Immature natural killer cell (primary cell): ENCODE results near the gene CEBPA. TPM values are rescaled to one million over a fixed set of nuclear protein-coding genes. Genes with fewer than 3 reads are reported as not detected.

Experiments used
- DNase-seq, 3 donors: peaks; one replicate each; pipeline ENCODE4 v3.0.0; 2022; ENCODE audit warnings: mixed read lengths in 1 of 3
- H3K27ac Mint-ChIP-seq, 6 donors: one replicate each; pipeline ENCODE4 v1.8.0; 2020; ENCODE audit warnings: mixed read lengths in 6 of 6, mild to moderate bottlenecking in 5 of 6, inconsistent platforms in 4 of 6, moderate library complexity in 3 of 6
- H3K27me3 Mint-ChIP-seq, 3 donors: one replicate each; pipeline ENCODE4 v1.8.0; 2020 to 2021; ENCODE audit warnings: low read depth in 3 of 3, mild to moderate bottlenecking in 3 of 3, mixed read lengths in 3 of 3, moderate library complexity in 3 of 3, inconsistent platforms in 1 of 3
- H3K36me3 Mint-ChIP-seq, 3 donors: one replicate each; pipeline ENCODE4 v1.8.0; 2020; ENCODE audit warnings: mixed read lengths in 3 of 3, inconsistent platforms in 2 of 3, mild to moderate bottlenecking in 2 of 3
- H3K4me1 Mint-ChIP-seq, 2 donors: one replicate each; pipeline ENCODE4 v1.8.0; 2020; ENCODE audit warnings: inconsistent platforms in 2 of 2, mild to moderate bottlenecking in 2 of 2, mixed read lengths in 2 of 2, moderate library complexity in 1 of 2
- H3K4me3 Mint-ChIP-seq, 5 donors: one replicate each; pipeline ENCODE4 v1.8.0; 2020; ENCODE audit warnings: mild to moderate bottlenecking in 5 of 5, mixed read lengths in 5 of 5, inconsistent platforms in 3 of 5, moderate library complexity in 3 of 5
- H3K9me3 Mint-ChIP-seq, 6 donors: one replicate each; pipeline ENCODE4 v1.8.0; 2020; ENCODE audit warnings: mild to moderate bottlenecking in 6 of 6, mixed read lengths in 6 of 6, inconsistent platforms in 4 of 6, moderate library complexity in 3 of 6
- polyA plus RNA-seq, 3 donors: library from polyadenylated mRNA; unstranded; fragments of 300-500 nt; fragmentation: Illumina TruSeq; gene quantifications; one replicate each; pipeline ENCODE4 v1.2.3, GENCODE V29; 2021

Gene CEBPA
- polyA plus RNA-seq, 3 donors from 2014 or later: 2.7 to 5.3 (median 3.9) TPM

DNA sequence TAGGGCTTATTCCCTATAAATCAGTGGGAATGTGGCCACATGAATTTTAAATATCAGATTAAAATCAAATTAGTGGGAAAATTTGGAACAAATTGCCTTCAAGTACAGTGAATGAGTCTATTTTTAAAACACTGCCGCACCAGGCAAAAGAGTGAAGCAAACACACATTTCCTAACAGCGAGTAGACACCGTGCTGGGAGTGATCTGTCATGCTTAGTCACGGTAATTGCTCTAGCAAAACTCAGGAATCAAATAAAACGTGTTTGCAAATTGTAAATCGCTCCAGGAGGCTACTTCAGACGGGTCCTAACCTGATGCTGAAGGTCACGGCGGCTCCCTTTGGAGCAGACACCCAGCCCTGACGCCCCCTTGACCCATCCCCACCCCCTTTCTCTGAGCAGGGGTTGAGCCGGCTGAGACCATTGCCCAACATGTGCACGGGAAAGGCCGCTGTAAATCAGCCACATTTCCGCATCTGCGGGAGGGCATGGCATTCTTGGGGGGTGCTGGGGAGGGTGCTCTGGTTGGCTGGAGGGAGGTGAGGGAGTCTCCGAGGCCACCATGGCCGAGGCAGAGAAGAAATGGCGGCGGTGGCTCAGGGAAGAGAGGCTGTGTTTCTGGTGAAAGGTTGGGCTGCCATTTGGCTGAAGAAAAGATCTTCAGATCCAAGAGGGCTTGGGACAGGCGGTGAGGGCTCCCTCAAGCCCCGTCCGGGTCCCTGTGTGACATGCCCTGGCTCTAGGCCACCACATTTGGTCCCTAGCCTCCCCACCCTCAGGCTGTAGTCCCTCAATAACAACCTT is 8.9 kb downstream of the CEBPA start:
- H3K4me1 Mint-ChIP-seq: no peaks in the 10 kb centered on the region
- no peak for DNase-seq
- H3K4me3 Mint-ChIP-seq: no peak overlapping the region
- H3K9me3 Mint-ChIP-seq: peaks cover 5 to 9% (median 6%) of the 10 kb centered on the region in 6 donors
- H3K27ac Mint-ChIP-seq: no peak overlapping the region
- peaks cover 7% of the 10 kb centered on the region in 3 donors for H3K36me3 Mint-ChIP-seq
- H3K27me3 Mint-ChIP-seq: peaks cover 0 to 9% (median 0%) of the 10 kb centered on the region in 3 donors

DNA sequence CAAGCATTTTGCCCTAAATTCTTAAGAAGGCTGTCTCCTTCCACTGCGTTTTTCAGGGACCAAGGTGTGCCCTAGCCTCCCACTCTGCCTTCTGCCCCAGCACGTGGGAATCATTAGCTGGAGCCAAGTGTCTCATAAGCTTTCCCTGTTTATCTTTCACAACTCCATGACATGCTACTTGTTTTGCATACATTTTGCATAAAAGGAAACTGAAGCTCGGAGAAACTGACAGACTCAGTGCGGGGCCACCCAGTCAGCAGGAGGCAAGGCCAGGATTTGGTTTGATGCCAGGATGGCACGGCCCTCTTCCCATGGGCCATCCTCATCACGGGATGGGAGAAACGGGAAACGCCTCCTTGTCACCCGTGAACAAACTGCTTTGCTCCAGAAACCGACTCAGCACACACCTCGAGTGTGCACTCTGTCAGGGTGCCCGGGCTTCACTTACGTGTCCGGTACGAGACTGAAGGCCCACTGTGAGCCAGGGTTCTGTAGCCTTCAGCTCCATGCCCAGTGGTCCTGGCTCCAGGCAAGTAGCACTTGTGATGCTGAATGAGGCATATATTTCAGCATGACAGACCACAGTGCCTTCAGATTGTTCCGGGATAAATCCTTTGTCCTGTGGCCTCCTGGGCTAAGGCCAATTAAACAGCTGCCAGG is 9.6 kb downstream of the CEBPA start:
- Mint-ChIP-seq H3K27me3 (peaks cover 0 to 9% (median 0%) of the 10 kb centered on the region in 3 donors), H3K4me3 (no peak overlapping the region), H3K27ac (no peak overlapping the region), H3K4me1 (peaks cover 5 to 6% of the 10 kb centered on the region in 2 donors), H3K9me3 (peaks cover 5 to 14% (median 8%) of the 10 kb centered on the region in 6 donors), H3K36me3 (peaks cover 7 to 8% (median 7%) of the 10 kb centered on the region in 3 donors)
- DNase-seq: no peak

DNA sequence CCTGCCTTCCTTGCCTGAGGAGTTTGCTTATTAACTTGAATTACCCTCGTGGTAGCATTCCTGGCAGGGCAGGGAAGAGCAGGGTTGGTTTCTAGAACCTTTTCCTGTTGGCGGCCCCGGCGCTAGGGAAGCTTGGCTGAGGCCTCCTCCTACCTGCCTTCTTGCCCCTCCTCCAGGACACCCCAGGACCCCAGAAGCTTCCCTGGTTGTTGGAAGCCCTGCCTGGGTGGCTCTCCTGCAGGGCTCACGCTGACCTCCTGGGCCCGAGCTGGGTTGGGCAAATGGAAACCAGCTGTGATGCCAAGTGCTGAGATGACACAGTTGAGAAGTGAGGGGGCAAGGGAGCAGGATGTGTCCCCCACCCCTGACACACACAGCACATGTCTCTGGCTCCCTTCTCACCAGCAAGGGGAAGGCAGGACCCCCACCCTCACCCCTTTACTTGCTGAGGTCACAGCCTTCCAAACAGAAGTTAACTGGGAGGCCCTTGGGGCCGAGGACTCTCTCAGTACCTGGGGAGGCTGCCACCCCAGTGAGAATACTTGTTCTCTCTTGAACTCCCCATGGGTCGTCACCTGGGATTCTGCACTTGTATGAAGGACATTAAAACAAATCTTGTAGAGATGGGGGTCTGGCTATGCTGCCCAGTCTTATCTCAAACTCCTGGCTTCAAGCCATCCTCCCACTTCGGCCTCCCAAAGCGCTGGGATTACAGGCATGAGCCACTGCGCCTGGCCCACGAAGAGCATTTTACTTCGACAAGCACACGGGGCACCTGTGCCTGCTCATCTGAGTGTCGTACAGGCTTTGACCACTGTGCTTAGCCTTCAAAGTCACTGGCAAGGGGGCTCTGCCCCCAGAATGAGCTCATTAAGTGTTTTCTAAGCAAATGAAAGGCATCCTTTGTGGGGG is 10.5 kb downstream of the CEBPA start:
- peaks cover 7 to 8% (median 7%) of the 10 kb centered on the region in 3 donors for H3K36me3 Mint-ChIP-seq
- H3K9me3 Mint-ChIP-seq: peaks cover 6 to 15% (median 8%) of the 10 kb centered on the region in 6 donors
- H3K27ac Mint-ChIP-seq: no peak overlapping the region
- H3K27me3 Mint-ChIP-seq: peaks cover 0 to 11% (median 0%) of the 10 kb centered on the region in 3 donors
- no peak overlapping the region for H3K4me3 Mint-ChIP-seq
- no peak for DNase-seq
- H3K4me1 Mint-ChIP-seq: peaks cover 13 to 14% of the 10 kb centered on the region in 2 donors

DNA sequence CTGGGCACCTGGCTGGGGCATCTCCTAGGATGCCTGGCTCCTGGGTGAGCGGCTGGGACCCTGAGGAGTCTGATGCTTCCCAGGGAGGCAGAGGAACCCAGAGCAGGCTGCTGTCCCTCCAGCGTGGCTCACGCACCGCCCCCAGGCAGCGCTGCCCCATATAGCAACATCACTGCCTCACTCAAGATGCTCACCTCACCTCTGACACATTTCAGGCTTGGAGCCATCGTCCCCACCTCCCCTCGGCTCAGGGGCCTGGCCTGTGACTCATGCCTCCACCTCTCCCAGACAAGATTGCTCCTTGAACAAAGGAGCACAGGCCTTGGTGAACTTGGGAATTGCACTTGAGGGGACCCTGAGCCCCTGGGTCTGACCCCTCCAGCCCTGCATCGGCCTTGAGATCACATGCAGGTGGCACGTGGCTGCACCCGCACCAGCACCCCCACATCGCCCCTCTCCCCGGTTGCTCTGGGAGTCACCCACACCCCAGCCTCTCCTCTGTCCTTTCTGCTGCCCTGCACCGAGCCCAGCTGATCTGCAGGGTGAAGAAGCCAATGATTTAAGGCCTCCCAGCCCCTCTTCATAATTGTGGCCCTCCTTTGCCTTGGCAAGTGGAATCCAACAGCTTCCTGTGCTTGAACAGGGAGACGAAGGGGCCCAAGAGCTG is 11.2 kb downstream of the CEBPA start:
- H3K9me3 Mint-ChIP-seq: peaks cover 6 to 15% (median 8%) of the 10 kb centered on the region in 6 donors
- peaks cover 21 to 22% of the 10 kb centered on the region in 2 donors for H3K4me1 Mint-ChIP-seq
- H3K36me3 Mint-ChIP-seq: peaks cover 7 to 8% (median 7%) of the 10 kb centered on the region in 3 donors
- H3K27me3 Mint-ChIP-seq: peaks cover 0 to 10% (median 0%) of the 10 kb centered on the region in 3 donors
- no peak overlapping the region for H3K4me3 Mint-ChIP-seq
- DNase-seq: no peak
- no peak overlapping the region for H3K27ac Mint-ChIP-seq

DNA sequence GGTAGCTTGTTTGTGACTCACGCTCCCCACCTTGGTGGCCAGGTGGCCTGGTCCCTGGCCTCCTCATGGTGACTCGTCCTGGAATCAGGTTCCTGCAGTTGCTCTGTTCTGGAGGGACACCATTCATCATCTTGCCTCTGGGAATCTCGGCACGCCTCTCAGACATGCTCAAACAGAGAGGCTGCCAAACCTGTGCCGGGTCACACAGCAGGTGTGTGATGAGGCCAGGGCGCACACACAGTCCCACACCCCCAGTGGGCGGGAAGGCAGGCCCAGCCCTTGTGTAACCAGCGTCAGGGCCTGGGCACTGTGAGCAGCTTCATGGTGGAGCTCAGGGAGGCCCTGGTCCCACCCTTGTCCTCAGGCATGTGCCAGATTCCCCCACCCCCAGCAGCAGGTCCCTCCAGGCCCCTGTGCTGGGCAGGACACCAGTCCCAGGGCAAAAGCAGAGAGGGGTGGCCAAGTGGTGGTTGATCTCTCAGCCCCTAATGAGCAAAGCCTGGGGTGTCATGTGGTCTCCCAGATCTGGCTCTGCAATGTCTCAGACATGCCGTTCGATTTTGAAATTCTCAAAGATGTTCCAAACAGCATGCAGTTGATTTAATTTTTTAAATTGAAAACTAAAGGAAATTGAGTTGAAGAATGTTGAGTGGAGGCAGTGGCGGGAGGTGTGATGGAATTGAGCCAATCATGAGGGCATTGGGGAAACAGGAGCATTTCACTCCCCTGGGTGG is 12.1 kb downstream of the CEBPA start:
- Mint-ChIP-seq H3K9me3 (peaks cover 6 to 15% (median 8%) of the 10 kb centered on the region in 6 donors), H3K27me3 (peaks cover 0 to 10% (median 0%) of the 10 kb centered on the region in 3 donors), H3K4me3 (no peak overlapping the region), H3K36me3 (peaks cover 7 to 8% (median 7%) of the 10 kb centered on the region in 3 donors), H3K4me1 (peaks cover 23 to 26% of the 10 kb centered on the region in 2 donors), H3K27ac (no peak overlapping the region)
- no peak for DNase-seq

DNA sequence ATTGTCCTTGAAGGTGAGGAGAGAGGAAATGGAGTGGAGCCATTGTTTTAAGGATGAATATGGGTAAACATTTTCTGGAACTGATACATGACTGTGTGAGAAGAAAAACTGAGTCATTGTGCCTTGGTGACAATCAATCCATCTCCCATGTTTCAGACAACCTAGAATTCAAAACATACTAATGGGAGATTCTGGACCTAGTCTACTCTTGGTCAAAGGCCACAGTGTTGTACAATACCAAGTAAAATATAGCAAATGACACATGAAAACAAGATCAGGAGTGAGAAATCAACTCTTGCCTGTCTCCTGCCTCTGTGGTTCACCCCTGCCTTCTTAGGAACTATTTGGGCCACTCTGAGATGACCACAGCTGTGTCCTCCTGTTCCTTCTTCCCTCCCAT is 13.1 kb downstream of the CEBPA start:
- Mint-ChIP-seq H3K36me3 (peaks cover 7 to 8% (median 7%) of the 10 kb centered on the region in 3 donors), H3K4me1 (peaks cover 23 to 27% of the 10 kb centered on the region in 2 donors), H3K27me3 (peaks cover 0 to 12% (median 0%) of the 10 kb centered on the region in 3 donors), H3K4me3 (no peak overlapping the region), H3K9me3 (peaks cover 6 to 15% (median 8%) of the 10 kb centered on the region in 6 donors), H3K27ac (no peak overlapping the region)
- no peak for DNase-seq

DNA sequence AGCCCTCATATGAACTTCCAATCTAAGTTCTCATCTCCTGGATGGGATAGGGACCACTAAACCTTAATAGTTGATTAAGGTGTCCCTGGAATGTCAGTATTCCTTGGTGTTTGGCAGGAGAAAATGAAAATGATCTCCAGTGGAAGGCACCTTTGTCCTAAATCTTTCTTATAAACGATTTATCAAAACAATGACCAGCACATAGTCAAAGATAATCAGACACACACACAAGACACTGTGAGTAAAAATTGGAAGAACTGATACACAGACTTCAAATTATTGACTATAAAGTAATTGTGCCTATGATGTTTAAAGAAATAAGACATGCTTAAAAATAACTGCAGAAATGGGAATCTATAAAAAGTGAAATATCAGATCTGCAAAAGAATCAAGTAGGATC is 13.7 kb downstream of the CEBPA start:
- Mint-ChIP-seq H3K36me3 (peaks cover 7 to 8% (median 7%) of the 10 kb centered on the region in 3 donors), H3K4me1 (peaks cover 23 to 27% of the 10 kb centered on the region in 2 donors), H3K27me3 (peaks cover 0 to 8% (median 2%) of the 10 kb centered on the region in 3 donors), H3K4me3 (no peak overlapping the region), H3K27ac (no peak overlapping the region), H3K9me3 (peaks cover 5 to 15% (median 8%) of the 10 kb centered on the region in 6 donors)
- DNase-seq: no peak

DNA sequence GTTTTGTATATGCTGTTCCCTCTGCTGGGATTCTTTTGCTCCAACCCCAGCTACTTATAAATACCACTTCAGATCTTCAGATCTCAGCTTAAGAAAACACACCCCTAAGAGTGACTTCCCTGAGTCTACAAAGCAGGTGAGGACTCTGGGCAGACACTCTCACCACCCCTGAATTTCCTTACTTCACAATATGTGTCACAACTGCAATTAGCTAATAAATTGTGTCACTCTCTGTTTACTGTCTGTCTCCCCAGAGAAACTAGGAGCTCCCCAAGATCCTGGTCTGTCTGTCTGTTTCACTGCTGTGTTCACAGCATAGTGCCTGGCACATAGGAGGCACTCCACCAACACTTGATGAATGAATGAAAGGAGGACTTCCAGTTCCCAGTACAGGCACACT is 14.4 kb downstream of the CEBPA start:
- Mint-ChIP-seq H3K4me3 (peak overlapping the region in 4 of 5 donors; percentile 13 to 58 (median 25)), H3K4me1 (peaks cover 23 to 27% of the 10 kb centered on the region in 2 donors), H3K27ac (peak overlapping the region; percentile 55 to 87 (median 78))

DNA sequence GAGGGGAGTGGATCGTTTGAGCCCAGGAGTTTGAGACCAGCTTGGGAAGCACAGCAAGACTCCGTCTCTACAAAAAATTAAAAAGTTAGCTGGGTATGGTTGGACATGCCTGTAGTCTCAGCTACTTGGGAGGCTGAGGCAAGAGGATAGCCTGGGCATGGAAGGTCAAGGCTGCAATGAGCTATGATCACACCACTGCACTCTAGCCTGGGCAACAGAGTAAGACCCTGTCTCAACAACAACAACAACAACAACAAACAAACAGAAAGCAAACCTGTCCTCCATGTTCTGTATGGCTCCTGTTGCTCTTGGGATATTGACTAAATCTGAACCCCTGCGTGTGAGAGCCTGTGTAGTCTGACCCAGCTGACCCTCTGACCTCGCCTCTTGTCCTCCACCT is 14.9 kb downstream of the CEBPA start:
- H3K27me3 Mint-ChIP-seq: peaks cover 0 to 5% (median 2%) of the 10 kb centered on the region in 3 donors
- H3K4me3 Mint-ChIP-seq: peak overlapping the region in 4 of 5 donors; percentile 24 to 70 (median 42)
- peaks cover 23 to 27% of the 10 kb centered on the region in 2 donors for H3K4me1 Mint-ChIP-seq
- H3K9me3 Mint-ChIP-seq: peaks cover 5 to 15% (median 8%) of the 10 kb centered on the region in 6 donors
- DNase-seq: no peak
- H3K27ac Mint-ChIP-seq: peak overlapping the region; percentile 55 to 87 (median 78)
- peaks cover 7 to 8% (median 7%) of the 10 kb centered on the region in 3 donors for H3K36me3 Mint-ChIP-seq

More for the DNA sequence above, 14.4 kb downstream of the CEBPA start:
- H3K36me3 Mint-ChIP-seq: peaks cover 7 to 8% (median 7%) of the 10 kb centered on the region in 3 donors
- peaks cover 5 to 15% (median 8%) of the 10 kb centered on the region in 6 donors for H3K9me3 Mint-ChIP-seq
- DNase-seq: no peak
- H3K27me3 Mint-ChIP-seq: peaks cover 0 to 5% (median 2%) of the 10 kb centered on the region in 3 donors

DNA sequence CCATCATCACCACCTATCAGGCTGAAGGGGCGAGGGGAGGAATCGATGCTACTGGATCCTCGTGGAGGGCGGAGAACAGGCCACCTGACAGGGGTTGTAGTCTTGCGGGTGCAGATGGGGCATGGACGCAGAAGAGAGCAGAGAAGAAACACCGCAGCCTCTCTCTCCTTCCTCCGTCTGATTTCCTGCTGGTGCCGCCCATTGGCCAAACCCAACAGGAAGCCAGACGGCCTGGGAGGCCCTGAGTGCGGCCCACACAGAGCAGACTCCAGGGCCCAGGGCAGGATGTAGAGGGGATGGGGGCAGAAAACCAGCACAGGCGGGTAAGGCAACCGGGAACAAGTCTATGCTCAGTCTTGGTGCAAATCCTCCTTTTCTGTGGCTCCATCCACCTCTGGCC is 15.4 kb downstream of the CEBPA start:
- H3K27ac Mint-ChIP-seq: peak overlapping the region; percentile 64 to 87 (median 78)
- peaks cover 5 to 15% (median 8%) of the 10 kb centered on the region in 6 donors for H3K9me3 Mint-ChIP-seq
- H3K27me3 Mint-ChIP-seq: peaks cover 0 to 5% (median 2%) of the 10 kb centered on the region in 3 donors

DNA sequence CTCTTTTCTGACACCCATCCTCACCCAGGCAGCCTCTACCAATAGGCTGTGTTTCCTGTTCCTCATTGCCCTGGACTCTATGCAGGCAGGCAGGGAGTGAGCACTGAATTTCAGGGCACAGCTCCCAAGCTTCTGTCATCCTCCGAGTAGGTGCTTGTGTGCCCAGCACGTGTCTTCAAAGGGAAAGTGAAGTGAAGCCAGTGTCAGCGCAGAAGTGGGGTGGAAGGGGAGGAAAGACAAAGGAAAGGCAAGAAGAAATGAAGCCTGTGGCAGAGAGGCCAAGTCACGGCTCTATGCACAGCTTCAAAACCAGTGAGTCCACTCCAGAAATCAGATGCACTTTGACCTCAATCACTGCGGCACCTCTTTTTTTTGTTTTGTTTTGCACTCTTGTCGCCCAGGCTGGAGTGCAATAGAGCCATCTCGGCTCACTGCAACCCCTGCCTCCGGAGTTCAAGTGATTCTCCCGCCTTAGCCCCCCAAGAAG is 16.9 kb downstream of the CEBPA start:
- no peak for DNase-seq
- Mint-ChIP-seq H3K27me3 (peaks cover 0 to 5% (median 2%) of the 10 kb centered on the region in 3 donors), H3K4me1 (peaks cover 23 to 27% of the 10 kb centered on the region in 2 donors), H3K36me3 (peaks cover 7 to 8% (median 7%) of the 10 kb centered on the region in 3 donors), H3K4me3 (no peak overlapping the region), H3K27ac (peak overlapping the region in 4 of 6 donors; percentile 19 to 62 (median 57)), H3K9me3 (peaks cover 5 to 15% (median 8%) of the 10 kb centered on the region in 6 donors)

More for the DNA sequence above, 15.4 kb downstream of the CEBPA start:
- Mint-ChIP-seq H3K36me3 (peaks cover 7 to 8% (median 7%) of the 10 kb centered on the region in 3 donors), H3K4me3 (peak overlapping the region; percentile 35 to 75 (median 70)), H3K4me1 (peaks cover 23 to 27% of the 10 kb centered on the region in 2 donors)
- DNase-seq: peak; percentile 53 to 65 (median 58)

DNA sequence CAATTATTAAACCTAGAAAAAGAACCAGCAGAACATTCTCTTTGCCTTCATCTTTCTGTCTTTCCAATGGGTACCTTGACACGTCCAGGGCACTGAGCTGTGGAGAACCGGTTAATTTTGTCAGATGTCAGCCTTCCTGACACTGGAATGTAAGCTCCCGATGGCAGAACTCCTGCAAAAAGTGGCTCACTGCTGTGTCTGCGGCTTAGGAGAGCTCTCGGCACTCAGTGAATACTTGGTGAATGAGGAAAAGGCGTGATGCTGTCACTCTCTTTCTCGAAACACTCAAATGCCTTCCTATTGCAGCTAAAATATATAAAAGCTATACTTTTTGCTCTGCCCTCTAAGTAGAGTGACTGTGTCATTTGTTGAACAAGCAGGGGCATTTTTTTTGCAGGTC is 17.6 kb downstream of the CEBPA start:
- no peak overlapping the region for H3K4me3 Mint-ChIP-seq
- peaks cover 7 to 8% (median 7%) of the 10 kb centered on the region in 3 donors for H3K36me3 Mint-ChIP-seq
- peaks cover 0 to 8% (median 2%) of the 10 kb centered on the region in 3 donors for H3K27me3 Mint-ChIP-seq
- H3K27ac Mint-ChIP-seq: peak overlapping the region in 1 of 6 donors; percentile 1
- H3K4me1 Mint-ChIP-seq: peaks cover 23 to 27% of the 10 kb centered on the region in 2 donors
- DNase-seq: no peak
- peaks cover 4 to 15% (median 6%) of the 10 kb centered on the region in 6 donors for H3K9me3 Mint-ChIP-seq
